Measurements from ENCODE around the gene ADSS1. TPM values are rescaled to one million over a fixed set of nuclear protein-coding genes. Genes with fewer than 3 reads are reported as not detected.
A peak's percentile ranks its signal among the peaks of the same experiment; 100 is the strongest.

The ADSS1 gene
- total RNA-seq, 3 donors from 2014 or later: 6.9 to 13.0 (median 7.3) TPM

DNA sequence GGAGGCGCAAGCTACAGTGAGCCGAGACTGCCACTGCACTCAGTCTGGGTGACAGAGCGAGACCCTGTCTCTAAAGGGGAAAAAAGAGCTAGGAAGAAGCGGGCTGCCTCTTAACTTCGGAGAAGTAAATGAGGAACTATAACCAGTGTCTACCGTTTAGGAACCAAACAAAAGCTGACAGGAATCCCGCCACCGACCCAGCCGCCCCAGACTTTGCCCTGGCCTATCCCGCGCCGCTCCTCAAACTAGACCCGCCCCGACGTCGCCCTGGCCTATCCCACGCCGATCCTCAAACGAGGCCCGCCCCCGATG is 28.4 kb downstream of the ADSS1 start:
- DNase-seq (ENCODE audit: low spot score in 2 of 2): no peak
- intact Hi-C loops (cut with DNase I; ENCODE audit: low total_unique reads): no loop called here
- Histone ChIP-seq H3K36me3 (no peaks in the 10 kb centered on the region), H3K9me3 (no peaks in the 10 kb centered on the region), H3K4me1 (peaks cover 3 to 9% of the 10 kb centered on the region in 2 donors), H3K27ac (peak overlapping the region; percentile 89 to 91), H3K4me3 (peak overlapping the region; percentile 87 to 98 (median 97)), H3K27me3 (no peaks in the 10 kb centered on the region)
- TF ChIP-seq POLR2A (IDR thresholded peaks at IDR 0.05) (no peak), POLR2AphosphoS5 (IDR thresholded peaks at IDR 0.05) (no peak)
- TF ChIP-seq, protein P1, sequence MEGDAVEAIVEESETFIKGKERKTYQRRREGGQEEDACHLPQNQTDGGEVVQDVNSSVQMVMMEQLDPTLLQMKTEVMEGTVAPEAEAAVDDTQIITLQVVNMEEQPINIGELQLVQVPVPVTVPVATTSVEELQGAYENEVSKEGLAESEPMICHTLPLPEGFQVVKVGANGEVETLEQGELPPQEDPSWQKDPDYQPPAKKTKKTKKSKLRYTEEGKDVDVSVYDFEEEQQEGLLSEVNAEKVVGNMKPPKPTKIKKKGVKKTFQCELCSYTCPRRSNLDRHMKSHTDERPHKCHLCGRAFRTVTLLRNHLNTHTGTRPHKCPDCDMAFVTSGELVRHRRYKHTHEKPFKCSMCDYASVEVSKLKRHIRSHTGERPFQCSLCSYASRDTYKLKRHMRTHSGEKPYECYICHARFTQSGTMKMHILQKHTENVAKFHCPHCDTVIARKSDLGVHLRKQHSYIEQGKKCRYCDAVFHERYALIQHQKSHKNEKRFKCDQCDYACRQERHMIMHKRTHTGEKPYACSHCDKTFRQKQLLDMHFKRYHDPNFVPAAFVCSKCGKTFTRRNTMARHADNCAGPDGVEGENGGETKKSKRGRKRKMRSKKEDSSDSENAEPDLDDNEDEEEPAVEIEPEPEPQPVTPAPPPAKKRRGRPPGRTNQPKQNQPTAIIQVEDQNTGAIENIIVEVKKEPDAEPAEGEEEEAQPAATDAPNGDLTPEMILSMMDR (IDR thresholded peaks at IDR 0.05): no peak

DNA sequence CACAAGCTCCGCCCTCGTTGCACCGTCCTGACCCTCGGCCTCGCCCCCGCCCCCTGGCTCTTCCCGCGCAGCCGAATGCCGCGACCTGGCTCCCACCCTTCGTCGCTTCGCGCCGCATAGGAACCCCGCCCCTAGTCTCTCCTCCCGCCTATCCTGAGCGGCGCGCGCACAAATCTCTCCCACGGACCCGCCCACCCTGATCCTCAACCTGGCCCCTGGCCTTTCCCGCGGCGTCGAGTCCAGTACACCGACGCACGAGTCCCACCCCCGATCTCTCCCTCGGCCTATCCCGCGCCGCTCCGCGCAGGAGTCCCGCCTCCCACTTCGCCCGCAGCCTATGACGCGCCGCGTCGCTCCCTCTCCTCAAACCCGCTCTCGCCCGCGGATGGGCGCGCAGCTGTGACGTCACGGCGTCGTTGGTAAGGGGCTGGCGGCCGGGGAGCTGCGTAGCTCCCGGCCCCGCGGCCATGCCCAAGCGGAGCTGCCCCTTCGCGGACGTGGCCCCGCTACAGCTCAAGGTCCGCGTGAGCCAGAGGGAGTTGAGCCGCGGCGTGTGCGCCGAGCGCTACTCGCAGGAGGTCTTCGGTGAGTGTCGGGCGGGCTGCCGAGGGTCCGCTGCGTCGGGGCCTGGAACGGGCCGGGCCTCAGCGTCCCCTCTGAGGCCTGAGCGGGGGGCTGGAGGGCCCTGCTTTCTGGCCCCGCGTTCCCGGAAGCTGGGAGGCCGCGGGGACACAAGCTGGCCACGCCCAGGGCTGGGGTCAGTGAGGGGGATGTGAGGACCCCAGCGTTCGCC is 28.9 kb downstream of the ADSS1 start, which contains the start of gene SIVA1:
SIVA1 (plus strand) TSS at position 413 of the 793 bp plus-strand sequence; CDS start at position 468, 55 bp downstream.
- intact Hi-C loops (cut with DNase I; ENCODE audit: low total_unique reads): no loop called here
- H3K9me3 ChIP-seq: no peaks in the 10 kb centered on the region
- peak within 1 kb of the TSS; percentile 89 to 91 for H3K27ac ChIP-seq
- H3K4me3 ChIP-seq: peak within 1 kb of the TSS; percentile 87 to 98 (median 97)
- no peaks in the 10 kb centered on the region for H3K27me3 ChIP-seq
- DNase-seq (ENCODE audit: low spot score in 2 of 2): peak; percentile 99
- peak; percentile 92 to 95 (median 92) for TF ChIP-seq POLR2AphosphoS5 (IDR thresholded peaks at IDR 0.05)
- peak; percentile 81 for TF ChIP-seq POLR2A (IDR thresholded peaks at IDR 0.05)
- TF ChIP-seq, protein P1 (IDR thresholded peaks at IDR 0.05): no peak
- H3K36me3 ChIP-seq: peaks cover 4% of the 10 kb centered on the region
- H3K4me1 ChIP-seq: peaks cover 3 to 9% of the 10 kb centered on the region in 2 donors

DNA sequence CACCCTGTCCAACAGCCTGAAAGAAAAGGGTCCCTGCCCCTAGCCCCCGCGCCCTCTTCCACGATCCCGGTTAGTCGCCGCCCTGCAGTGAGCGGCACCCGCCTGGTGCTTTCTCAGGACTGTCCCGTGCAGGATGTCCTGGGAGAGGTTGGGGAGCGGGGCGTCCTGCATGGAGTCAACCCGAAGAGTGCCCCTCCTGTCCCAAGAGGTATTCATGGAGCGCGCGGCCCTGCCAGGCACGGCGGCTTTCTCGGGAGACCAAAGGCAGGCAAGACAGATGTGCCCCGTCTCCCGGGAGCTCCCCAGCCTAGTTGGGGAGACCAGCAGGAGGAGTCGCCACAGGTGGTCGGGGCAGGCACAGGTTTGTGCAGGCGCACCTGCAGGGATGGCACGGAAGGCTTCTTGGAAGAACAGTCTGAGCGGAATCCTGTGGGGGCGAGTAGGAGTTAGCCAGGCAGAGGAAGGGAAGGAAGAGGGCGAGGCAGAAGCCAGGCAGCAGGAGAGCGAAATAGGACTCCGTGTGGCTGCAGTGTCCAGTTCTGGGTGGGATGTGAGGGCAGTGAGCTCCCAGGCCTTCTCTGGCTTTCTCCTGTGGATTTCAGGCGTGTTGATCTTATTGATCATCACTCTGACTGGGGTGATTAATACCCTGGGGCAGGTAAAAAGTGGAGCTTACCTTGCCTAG is 29.6 kb downstream of the ADSS1 start:
- no peaks in the 10 kb centered on the region for H3K9me3 ChIP-seq
- no peaks in the 10 kb centered on the region for H3K27me3 ChIP-seq
- H3K4me3 ChIP-seq: peak overlapping the region; percentile 87 to 98 (median 97)
- no peak for TF ChIP-seq POLR2AphosphoS5 (IDR thresholded peaks at IDR 0.05)
- TF ChIP-seq, protein P1 (IDR thresholded peaks at IDR 0.05): no peak
- TF ChIP-seq POLR2A (IDR thresholded peaks at IDR 0.05): no peak
- peaks cover 3 to 9% of the 10 kb centered on the region in 2 donors for H3K4me1 ChIP-seq
- peak overlapping the region; percentile 89 to 91 for H3K27ac ChIP-seq
- intact Hi-C loops (cut with DNase I; ENCODE audit: low total_unique reads): no loop called here
- H3K36me3 ChIP-seq: peaks cover 4% of the 10 kb centered on the region
- no peak for DNase-seq (ENCODE audit: low spot score in 2 of 2)

DNA sequence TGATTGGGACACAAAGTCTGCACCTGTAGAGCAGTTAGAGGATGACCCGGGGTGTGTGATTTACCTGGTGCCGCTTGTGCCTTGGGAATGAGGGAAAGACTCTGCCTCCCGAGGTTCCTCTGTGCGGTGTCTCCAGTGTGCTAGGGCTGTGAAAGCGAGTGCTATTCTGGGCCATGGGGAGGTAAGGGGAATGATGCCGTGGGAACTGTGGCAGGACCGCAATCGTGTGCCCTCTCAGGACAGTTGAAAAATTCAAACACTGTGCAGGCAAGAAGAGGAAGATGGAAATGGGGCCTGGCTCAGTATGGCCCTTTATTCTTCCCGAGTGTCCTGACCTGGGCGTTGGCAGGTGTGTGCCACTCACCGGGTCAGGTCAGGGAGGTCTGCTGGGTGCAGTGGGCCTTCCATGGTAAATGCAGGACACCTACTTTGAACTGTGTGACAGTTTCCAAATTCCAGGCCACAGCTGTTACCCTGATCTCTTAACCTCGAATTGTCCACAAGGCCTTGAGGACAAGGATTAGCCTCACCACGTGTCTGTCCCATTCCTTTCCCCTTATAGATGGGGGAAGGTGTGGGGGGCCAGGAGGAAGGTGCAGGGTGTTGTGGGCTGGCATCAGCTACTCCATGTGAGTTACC is 30.3 kb downstream of the ADSS1 start:
- intact Hi-C loops (cut with DNase I; ENCODE audit: low total_unique reads): no loop called here
- TF ChIP-seq, protein P1 (IDR thresholded peaks at IDR 0.05): no peak
- TF ChIP-seq POLR2AphosphoS5 (IDR thresholded peaks at IDR 0.05): no peak
- no peak for TF ChIP-seq POLR2A (IDR thresholded peaks at IDR 0.05)
- peak overlapping the region in 1 of 2 donors; percentile 91 for H3K27ac ChIP-seq
- H3K27me3 ChIP-seq: no peaks in the 10 kb centered on the region
- DNase-seq (ENCODE audit: low spot score in 2 of 2): no peak
- H3K4me3 ChIP-seq: peak overlapping the region; percentile 87 to 98 (median 97)
- H3K9me3 ChIP-seq: no peaks in the 10 kb centered on the region
- H3K36me3 ChIP-seq: peaks cover 4% of the 10 kb centered on the region
- H3K4me1 ChIP-seq: peaks cover 3 to 9% of the 10 kb centered on the region in 2 donors
